ENCODE data around the gene MGAT4B. TPM values are rescaled to one million over a fixed set of nuclear protein-coding genes. Genes with fewer than 3 reads are reported as not detected.
A peak's percentile ranks its signal among the peaks of the same experiment; 100 is the strongest.

Gene MGAT4B
- total and polyA plus RNA-seq, 2 of the 13 experiments (the other 11 are each of a cell fraction or from before 2014, with no cell fraction given) = 93.5 to 130 TPM

DNA sequence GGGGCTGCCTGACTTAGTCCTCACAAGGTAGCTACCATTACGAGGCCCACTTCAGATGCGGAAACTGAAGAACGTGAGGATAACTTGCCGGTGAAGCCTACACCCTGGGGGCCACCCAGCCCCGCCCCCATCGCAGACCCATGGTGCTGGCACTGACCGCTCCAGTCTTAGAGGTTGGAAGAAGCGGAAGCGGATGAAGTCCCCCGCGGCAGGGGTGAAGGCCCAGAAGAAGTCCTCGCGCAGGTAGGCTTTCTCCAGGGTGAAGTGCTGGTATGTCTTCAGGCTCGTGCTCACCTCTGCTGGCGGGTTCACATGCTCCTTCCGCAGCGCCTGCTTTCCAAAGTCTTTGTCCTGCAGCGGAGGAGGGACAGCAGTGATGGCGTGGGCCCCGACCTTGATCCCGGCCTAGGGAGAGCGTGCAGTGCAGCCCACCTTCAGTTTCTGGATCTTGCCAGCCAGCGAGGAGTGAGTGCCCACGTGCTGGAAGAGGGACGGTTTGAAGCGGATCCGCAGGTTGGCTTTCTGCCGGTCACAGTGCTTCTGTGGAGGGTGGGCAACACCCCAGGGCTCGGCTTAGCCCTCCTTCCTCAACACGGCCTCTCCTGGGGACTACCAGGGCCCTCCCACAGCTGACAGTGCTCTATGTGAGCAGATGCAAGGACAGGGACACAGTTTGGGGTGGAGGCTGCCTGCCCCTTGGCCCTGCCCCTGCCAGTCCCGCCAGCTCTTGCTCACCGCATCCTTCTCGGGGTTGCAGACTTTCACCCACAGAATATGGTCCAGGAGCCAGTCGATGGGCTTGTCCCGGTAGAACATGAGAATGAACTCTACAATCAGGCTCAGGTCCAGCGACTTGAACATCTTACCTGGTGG is 7.7 kb downstream of the MGAT4B start:
- in situ Hi-C loops (cut with HindIII; ENCODE audit: extremely low pct_ligation_motif_present, low pct_unique_long_range_greater_than_20kb) = no loop called here
- H4K20me1 ChIP-seq (ENCODE audit: insufficient read depth, low read length) = peaks cover 17% of the 10 kb centered on the region; the same call in 1 of the 2 replicates
- no peak overlapping the region for H3K27ac ChIP-seq (ENCODE audit: extremely low read length, insufficient read depth, low read length)
- H3K36me3 ChIP-seq (replicated peaks in 1 of 2; ENCODE audit: control insufficient read depth in 1 of 2, insufficient read depth in 2 of 2, low read length in 2 of 2) = peaks cover 25 to 43% of the 10 kb centered on the region in 2 experiments; a peak in 4 of 5 replicates
- ATAC-seq (no peak), FAIRE-seq (no peak), DNase-seq (ENCODE audit: low spot score) (no peak)
- WGBS (ENCODE audit: low lambda C conversion rate) = 94% methylated on average over 26 of the region's 36 CpGs
- H3K4me3 ChIP-seq (replicated peaks in 1 of 3; ENCODE audit: insufficient read depth in 1 of 3, low read depth in 2 of 3, low read length in 3 of 3) = no peak overlapping the region
- peaks cover 6% of the 10 kb centered on the region for H3K79me2 ChIP-seq (ENCODE audit: insufficient read depth, low read length)
- no peaks in the 10 kb centered on the region for H3K27me3 ChIP-seq (ENCODE audit: control insufficient read depth in 1 of 2, insufficient read depth in 2 of 2, low read length in 2 of 2)
- TSS peak; percentile 18 for BruUV-seq (replicated peaks)
- H3K9ac ChIP-seq (ENCODE audit: insufficient read depth, low read depth, low read length) = no peak overlapping the region
- H2AFZ ChIP-seq (ENCODE audit: low read length) = no peak overlapping the region
- TF ChIP-seq SSRP1 (CRISPR knock-in tag; IDR thresholded peaks at IDR 0.05) = 0 out of 2 replicates have a peak, but pooled peaks have one; percentile 39
- no peak for TF ChIP-seq ZNF761 (CRISPR knock-in tag; conservative IDR thresholded peaks at IDR 0.05)
- no peak for TF ChIP-seq ZBTB34 (CRISPR knock-in tag; IDR thresholded peaks at IDR 0.05)
- TF ChIP-seq FOXC1 (CRISPR knock-in tag; IDR thresholded peaks at IDR 0.05; ENCODE audit: borderline replicate concordance) = no peak
- ChIA-PET CTCF (ENCODE audit: low intra/inter-chr PET ratio, low total read pairs) (no interaction called here), POLR2A (no interaction called here)
- peaks cover 42% of the 10 kb centered on the region for H3K4me1 ChIP-seq (ENCODE audit: insufficient read depth, low read length)
- H3K9me3 ChIP-seq (ENCODE audit: low read length) = no peaks in the 10 kb centered on the region
- intact Hi-C loops (cut with micrococcal nuclease; ENCODE audit: unreplicated experiment) = no loop called here
- no peak overlapping the region for H3K4me2 ChIP-seq (ENCODE audit: low read depth, low read length)

- BruUV-seq (replicated peaks) = no TSS peak
- Histone ChIP-seq H2AFZ (ENCODE audit: low read length) (no peak overlapping the region), H4K20me1 (ENCODE audit: insufficient read depth, low read length) (peaks cover 17% of the 10 kb centered on the region; the same call in 1 of the 2 replicates), H3K4me3 (replicated peaks in 1 of 3; ENCODE audit: insufficient read depth in 1 of 3, low read depth in 2 of 3, low read length in 3 of 3) (no peak overlapping the region), H3K27me3 (ENCODE audit: control insufficient read depth in 1 of 2, insufficient read depth in 2 of 2, low read length in 2 of 2) (no peaks in the 10 kb centered on the region), H3K79me2 (ENCODE audit: insufficient read depth, low read length) (peaks cover 3% of the 10 kb centered on the region), H3K36me3 (replicated peaks in 1 of 2; ENCODE audit: control insufficient read depth in 1 of 2, insufficient read depth in 2 of 2, low read length in 2 of 2) (peaks cover 25 to 43% of the 10 kb centered on the region in 2 experiments; a peak in 4 of 5 replicates), H3K9me3 (ENCODE audit: low read length) (no peaks in the 10 kb centered on the region), H3K4me1 (ENCODE audit: insufficient read depth, low read length) (peaks cover 42% of the 10 kb centered on the region), H3K9ac (ENCODE audit: insufficient read depth, low read depth, low read length) (no peak overlapping the region), H3K27ac (ENCODE audit: extremely low read length, insufficient read depth, low read length) (no peak overlapping the region), H3K4me2 (ENCODE audit: low read depth, low read length) (no peak overlapping the region)
- in situ Hi-C loops (cut with HindIII; ENCODE audit: extremely low pct_ligation_motif_present, low pct_unique_long_range_greater_than_20kb) (no loop called here), intact Hi-C loops (cut with micrococcal nuclease; ENCODE audit: unreplicated experiment) (no loop called here)
- no peak for DNase-seq (ENCODE audit: low spot score)
- ChIA-PET CTCF (ENCODE audit: low intra/inter-chr PET ratio, low total read pairs) (no interaction called here), POLR2A (interaction anchor here (1.0 to 1.5 kb wide), 2 partner anchors 10 to 22 kb away, joined by 4 to 5 read pairs; partner anchors contain the start of gene SQSTM1)
- WGBS (ENCODE audit: low lambda C conversion rate) = 95% methylated on average over 12 of the region's 23 CpGs
- no peak for ATAC-seq
- FAIRE-seq = no peak
- TF ChIP-seq ZNF747 (CRISPR knock-in tag; IDR thresholded peaks at IDR 0.05; ENCODE audit: borderline replicate concordance) (no peak), FOXA3 (CRISPR knock-in tag; IDR thresholded peaks at IDR 0.05) (no peak), MIER2 (CRISPR knock-in tag; IDR thresholded peaks at IDR 0.05) (no peak), ZNF24 (IDR thresholded peaks at IDR 0.05) (no peak), ZBTB39 (CRISPR knock-in tag; IDR thresholded peaks at IDR 0.05) (no peak), POLR2G (IDR thresholded peaks at IDR 0.05; ENCODE audit: low read depth, low read length) (peak; percentile 40; the same call in 1 of the 2 replicates), XBP1 (CRISPR knock-in tag; IDR thresholded peaks at IDR 0.05) (no peak)
- TF ChIP-seq, protein P1, sequence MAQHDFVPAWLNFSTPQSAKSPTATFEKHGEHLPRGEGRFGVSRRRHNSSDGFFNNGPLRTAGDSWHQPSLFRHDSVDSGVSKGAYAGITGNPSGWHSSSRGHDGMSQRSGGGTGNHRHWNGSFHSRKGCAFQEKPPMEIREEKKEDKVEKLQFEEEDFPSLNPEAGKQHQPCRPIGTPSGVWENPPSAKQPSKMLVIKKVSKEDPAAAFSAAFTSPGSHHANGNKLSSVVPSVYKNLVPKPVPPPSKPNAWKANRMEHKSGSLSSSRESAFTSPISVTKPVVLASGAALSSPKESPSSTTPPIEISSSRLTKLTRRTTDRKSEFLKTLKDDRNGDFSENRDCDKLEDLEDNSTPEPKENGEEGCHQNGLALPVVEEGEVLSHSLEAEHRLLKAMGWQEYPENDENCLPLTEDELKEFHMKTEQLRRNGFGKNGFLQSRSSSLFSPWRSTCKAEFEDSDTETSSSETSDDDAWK (CRISPR knock-in tag; IDR thresholded peaks at IDR 0.05) = no peak
Measured at GRCh38 chr5:179798144-179798770, 8.4 kb downstream of the MGAT4B start.

All from HepG2 (cell line).